Nephron (organoid): ENCODE measurements around the gene SLC22A17.
A peak's percentile ranks its signal among the peaks of the same experiment; 100 is the strongest.

Experiments
- H3K27ac Mint-ChIP-seq, 3 experiments: 2 replicates each; pipeline ENCODE4 v1.8.0; 2020; ENCODE audit warnings: mixed read lengths in 3 of 3, mild to moderate bottlenecking in 2 of 3, moderate library complexity in 1 of 3
- H3K27me3 Mint-ChIP-seq: 2 replicates; pipeline ENCODE4 v1.8.0; 2021; ENCODE audit warnings: low read depth, mild to moderate bottlenecking, moderate library complexity, mixed read lengths
- H3K36me3 Mint-ChIP-seq: 2 replicates; pipeline ENCODE4 v1.8.0; 2020; ENCODE audit warnings: low read depth, mixed read lengths
- H3K4me1 Mint-ChIP-seq: 2 replicates; pipeline ENCODE4 v1.8.0; 2020; ENCODE audit warnings: mixed read lengths
- H3K4me3 Mint-ChIP-seq, 3 experiments: 2 replicates each; pipeline ENCODE4 v1.8.0; 2020; ENCODE audit warnings: mild to moderate bottlenecking in 3 of 3, mixed read lengths in 3 of 3, moderate library complexity in 2 of 3
- H3K9me3 Mint-ChIP-seq: 2 replicates; pipeline ENCODE4 v1.8.0; 2020; ENCODE audit warnings: mixed read lengths
- CTCF ChIP-seq, 3 experiments: fragments of 200-600 bp; sonication (generic); IDR thresholded peaks; one replicate each; pipeline ENCODE4 v1.5.0; 2021; ENCODE audit warnings: antibody characterized with exemption in 3 of 3; ENCODE audit not compliant: unreplicated experiment in 3 of 3

The SLC22A17 gene

GRCh38 chr14:23345987-23346692 lies 6.5 kb downstream of the SLC22A17 start:
- peaks cover 12% of the 10 kb centered on the region for H3K4me1 Mint-ChIP-seq
- H3K27ac Mint-ChIP-seq, result peak overlapping the region in 1 of 3 experiments; percentile 34
- no peaks in the 10 kb centered on the region for H3K9me3 Mint-ChIP-seq
- H3K36me3 Mint-ChIP-seq, result peaks cover 7% of the 10 kb centered on the region
- TF ChIP-seq CTCF (IDR thresholded peaks at IDR 0.05; ENCODE audit: unreplicated experiment in 3 of 3), result no peak
- peaks cover 13% of the 10 kb centered on the region for H3K27me3 Mint-ChIP-seq
- no peak overlapping the region for H3K4me3 Mint-ChIP-seq

- Mint-ChIP-seq H3K9me3 (peaks cover 6% of the 10 kb centered on the region), H3K4me1 (peaks cover 5% of the 10 kb centered on the region), H3K27ac (no peak overlapping the region), H3K27me3 (peaks cover 5% of the 10 kb centered on the region), H3K4me3 (no peak overlapping the region), H3K36me3 (no peaks in the 10 kb centered on the region)
- TF ChIP-seq CTCF (IDR thresholded peaks at IDR 0.05; ENCODE audit: unreplicated experiment in 3 of 3), result no peak
Measured at GRCh38 chr14:23344481-23344880, 8.2 kb downstream of the SLC22A17 start.

GRCh38 chr14:23339506-23340268 lies 13.0 kb downstream of the SLC22A17 start:
- Mint-ChIP-seq H3K9me3 (peaks cover 9% of the 10 kb centered on the region), H3K27me3 (peaks cover 14% of the 10 kb centered on the region), H3K4me3 (no peak overlapping the region), H3K36me3 (no peaks in the 10 kb centered on the region), H3K4me1 (no peaks in the 10 kb centered on the region), H3K27ac (no peak overlapping the region)
- TF ChIP-seq CTCF (IDR thresholded peaks at IDR 0.05; ENCODE audit: unreplicated experiment in 3 of 3), result no peak

GRCh38 chr14:23335623-23336022 lies 17.1 kb downstream of the SLC22A17 start:
- H3K27me3 Mint-ChIP-seq, result peaks cover 11% of the 10 kb centered on the region
- peaks cover 9% of the 10 kb centered on the region for H3K9me3 Mint-ChIP-seq
- H3K4me3 Mint-ChIP-seq, result no peak overlapping the region

GRCh38 chr14:23327947-23328744 lies 24.5 kb downstream of the SLC22A17 start:
- peak; percentile 86 to 93 (median 89) for TF ChIP-seq CTCF (IDR thresholded peaks at IDR 0.05; ENCODE audit: unreplicated experiment in 3 of 3)
- peaks cover 12% of the 10 kb centered on the region for H3K4me1 Mint-ChIP-seq

More at GRCh38 chr14:23335623-23336022, 17.1 kb downstream of the SLC22A17 start:
- H3K36me3 Mint-ChIP-seq, result no peaks in the 10 kb centered on the region
- TF ChIP-seq CTCF (IDR thresholded peaks at IDR 0.05; ENCODE audit: unreplicated experiment in 3 of 3), result no peak
- H3K4me1 Mint-ChIP-seq, result no peaks in the 10 kb centered on the region
- H3K27ac Mint-ChIP-seq, result no peak overlapping the region

More at GRCh38 chr14:23327947-23328744, 24.5 kb downstream of the SLC22A17 start:
- H3K4me3 Mint-ChIP-seq, result peak overlapping the region in 1 of 3 experiments; percentile 53
- no peaks in the 10 kb centered on the region for H3K27me3 Mint-ChIP-seq
- no peaks in the 10 kb centered on the region for H3K9me3 Mint-ChIP-seq
- H3K36me3 Mint-ChIP-seq, result peaks cover 27% of the 10 kb centered on the region
- H3K27ac Mint-ChIP-seq, result peak overlapping the region; percentile 21 to 73 (median 73)
